Activated CD4-positive, alpha-beta T cell treated with anti-CD3 and anti-CD28 coated beads, Interleukin-2, amount 50 U/mL, for 1 hour (primary cell): ENCODE data around the gene PLD2.
A peak's percentile ranks its signal among the peaks of the same experiment; 100 is the strongest.

ENCODE experiments used
- DNase-seq: peaks from one replicate; pipeline ENCODE4 v3.0.0-alpha.2; 2020

The PLD2 gene, protein sequence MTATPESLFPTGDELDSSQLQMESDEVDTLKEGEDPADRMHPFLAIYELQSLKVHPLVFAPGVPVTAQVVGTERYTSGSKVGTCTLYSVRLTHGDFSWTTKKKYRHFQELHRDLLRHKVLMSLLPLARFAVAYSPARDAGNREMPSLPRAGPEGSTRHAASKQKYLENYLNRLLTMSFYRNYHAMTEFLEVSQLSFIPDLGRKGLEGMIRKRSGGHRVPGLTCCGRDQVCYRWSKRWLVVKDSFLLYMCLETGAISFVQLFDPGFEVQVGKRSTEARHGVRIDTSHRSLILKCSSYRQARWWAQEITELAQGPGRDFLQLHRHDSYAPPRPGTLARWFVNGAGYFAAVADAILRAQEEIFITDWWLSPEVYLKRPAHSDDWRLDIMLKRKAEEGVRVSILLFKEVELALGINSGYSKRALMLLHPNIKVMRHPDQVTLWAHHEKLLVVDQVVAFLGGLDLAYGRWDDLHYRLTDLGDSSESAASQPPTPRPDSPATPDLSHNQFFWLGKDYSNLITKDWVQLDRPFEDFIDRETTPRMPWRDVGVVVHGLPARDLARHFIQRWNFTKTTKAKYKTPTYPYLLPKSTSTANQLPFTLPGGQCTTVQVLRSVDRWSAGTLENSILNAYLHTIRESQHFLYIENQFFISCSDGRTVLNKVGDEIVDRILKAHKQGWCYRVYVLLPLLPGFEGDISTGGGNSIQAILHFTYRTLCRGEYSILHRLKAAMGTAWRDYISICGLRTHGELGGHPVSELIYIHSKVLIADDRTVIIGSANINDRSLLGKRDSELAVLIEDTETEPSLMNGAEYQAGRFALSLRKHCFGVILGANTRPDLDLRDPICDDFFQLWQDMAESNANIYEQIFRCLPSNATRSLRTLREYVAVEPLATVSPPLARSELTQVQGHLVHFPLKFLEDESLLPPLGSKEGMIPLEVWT

DNA sequence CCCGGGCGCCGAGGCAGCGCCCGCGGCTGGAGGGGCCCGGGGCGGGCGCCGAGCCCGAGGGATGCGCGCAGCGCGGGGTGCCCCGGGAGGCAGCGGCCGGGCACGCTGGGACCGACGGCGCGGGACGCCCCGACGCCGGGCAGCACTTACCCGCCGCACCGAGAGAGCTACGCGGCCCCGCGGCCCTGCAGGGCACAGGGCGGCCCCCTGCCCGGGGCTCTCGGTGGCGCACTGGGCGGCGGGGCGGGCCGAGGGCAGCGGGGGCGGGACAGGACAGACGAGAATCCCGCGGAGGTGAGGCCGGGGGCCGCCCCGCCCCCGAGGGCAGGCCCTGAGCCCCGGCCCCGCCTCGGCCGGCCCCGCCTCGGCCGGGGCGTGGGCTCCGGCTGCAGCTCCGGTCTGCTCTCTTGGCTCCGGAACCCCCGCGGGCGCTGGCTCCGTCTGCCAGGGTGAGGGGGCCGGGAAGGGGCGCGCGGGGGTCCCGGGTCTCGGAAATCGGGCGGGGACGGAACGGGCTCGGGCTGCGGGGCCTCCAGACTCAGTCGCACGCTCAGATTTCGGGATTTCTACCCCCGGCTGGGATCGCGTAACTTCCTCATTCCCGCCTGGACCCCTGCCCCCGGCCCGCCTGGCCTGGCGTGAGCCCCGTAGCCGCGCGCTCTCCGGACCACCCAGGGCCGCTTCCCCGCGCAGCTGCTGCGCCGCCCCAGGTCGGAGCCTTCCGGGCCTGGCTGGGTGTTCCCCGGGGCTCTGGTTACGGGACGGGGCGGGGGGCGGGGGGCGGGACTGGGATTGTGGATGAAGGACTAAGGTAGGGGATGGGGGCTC, at the start of gene PLD2:
Gene PLD2 (plus strand): TSS at position 376 of the 828 bp plus-strand sequence. CDS start 621 bp downstream, outside the sequence.
- DNase-seq, result peak; percentile 82

DNA sequence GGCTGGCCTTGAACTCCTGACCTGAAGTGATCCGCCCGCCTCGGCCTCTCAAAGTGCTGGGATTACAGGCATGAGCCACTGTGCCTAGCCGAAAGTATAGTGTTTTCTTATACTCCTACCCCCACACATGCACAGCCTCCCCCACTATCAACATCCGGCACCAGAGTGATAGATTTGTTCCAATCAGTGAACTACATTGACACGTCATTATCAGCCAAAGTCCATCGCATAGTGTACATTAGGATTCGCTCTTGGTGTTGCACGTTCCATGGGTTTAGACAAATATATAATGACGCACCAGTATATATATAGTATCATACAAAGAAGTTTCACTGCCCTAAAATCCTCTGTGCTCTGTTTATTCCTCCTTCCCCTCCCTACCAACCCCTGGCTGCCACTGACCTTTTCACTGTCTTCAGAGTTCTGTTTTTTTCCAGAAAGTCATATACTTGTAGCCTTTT, 47.1 kb upstream of the PLD2 start:
- DNase-seq, result no peak

DNA sequence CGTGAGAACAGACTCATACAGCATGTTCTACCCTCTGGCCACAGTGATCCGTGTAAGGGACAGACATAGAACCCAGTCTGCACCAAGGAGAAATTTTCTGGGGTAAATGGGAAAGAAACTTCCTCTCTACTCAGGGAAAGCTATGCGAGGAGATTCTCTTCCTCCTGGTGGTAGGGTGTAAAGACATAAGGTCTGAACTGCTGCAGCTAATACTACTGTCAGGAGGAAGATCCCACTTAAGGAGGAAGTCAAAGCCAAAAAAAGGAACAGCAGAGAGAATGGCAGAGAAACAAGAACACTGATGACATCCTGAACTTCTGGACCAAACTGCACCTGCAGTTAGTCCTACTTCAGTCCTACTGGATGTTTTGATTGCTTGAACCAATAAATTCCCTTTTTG, 42.4 kb upstream of the PLD2 start:
- no peak for DNase-seq

DNA sequence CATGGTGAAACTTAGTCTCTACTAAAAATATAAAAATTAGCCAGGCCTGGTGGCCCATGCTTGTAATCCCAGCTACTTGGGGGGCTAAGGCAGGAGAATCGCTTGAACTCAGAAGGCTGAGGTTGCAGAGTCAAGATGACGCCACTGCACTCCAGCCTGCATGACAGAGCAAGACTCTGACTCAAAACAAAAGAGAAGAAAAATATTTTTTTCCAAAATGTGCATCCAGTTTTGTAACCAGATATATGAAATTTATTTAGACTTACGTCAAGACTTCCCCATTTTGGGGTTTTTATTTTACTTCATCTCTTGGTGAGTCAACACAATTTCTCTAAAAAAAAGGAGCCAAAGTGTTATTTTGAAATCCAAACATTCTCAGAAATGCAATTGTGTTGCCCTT, 40.8 kb upstream of the PLD2 start:
- DNase-seq, result no peak

DNA sequence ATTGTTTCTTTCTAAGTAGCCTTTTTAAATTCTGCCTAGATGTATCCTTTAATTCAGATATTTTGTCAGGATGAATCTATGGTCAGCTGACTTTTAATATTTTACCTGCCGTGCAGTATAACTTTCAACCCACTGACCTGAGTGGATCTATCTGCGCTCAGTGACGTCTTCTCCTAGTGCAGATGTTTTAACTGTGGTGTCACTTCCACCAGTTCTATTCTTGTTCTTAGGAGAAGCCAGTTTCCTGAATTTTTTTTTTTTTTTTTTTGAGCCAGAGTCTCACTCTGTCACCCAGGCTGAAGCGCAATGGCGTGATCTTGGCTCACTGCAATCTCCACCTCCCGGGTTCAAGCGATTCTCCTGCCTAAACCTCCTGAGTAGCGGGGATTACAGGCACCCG, 40.2 kb upstream of the PLD2 start:
- no peak for DNase-seq

DNA sequence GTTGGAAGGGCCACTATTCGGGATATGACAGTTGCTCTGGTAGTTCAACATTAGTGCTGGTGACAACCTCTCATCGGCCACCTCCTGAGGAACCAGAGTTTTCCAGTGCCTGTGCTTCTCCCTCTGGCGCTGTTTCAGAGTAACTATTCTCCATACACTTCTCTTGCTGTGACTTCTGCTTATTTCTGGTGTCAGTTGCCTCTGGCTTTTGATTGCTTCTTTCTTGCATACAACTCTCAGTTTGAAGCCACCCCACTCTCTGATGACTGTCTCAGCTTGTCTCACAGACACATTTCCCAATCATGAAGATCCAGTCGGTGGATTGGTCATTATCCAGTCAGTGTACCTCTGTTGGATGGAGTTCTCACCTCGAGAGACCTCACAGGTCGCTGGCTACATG, 38.7 kb upstream of the PLD2 start:
- no peak for DNase-seq

DNA sequence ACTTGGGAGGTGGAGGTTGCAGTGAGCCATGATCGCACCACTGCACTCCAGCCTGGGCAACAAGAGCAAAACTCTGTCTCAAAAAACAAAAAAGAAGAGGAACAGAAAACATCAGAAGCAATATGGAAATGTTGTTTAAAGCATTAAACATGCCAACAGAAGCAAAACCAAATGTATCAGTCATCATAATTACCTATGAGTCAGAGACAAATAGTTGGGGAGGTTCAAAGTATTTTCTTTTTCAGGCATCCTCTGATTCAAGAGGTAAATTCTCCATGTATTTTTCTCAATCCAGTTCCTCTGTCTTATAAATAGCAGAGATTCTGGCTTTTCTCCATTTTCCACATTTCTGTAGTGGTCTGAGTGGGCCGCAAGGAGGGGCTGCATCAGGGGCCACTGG, 37.3 kb upstream of the PLD2 start:
- DNase-seq, result no peak

DNA sequence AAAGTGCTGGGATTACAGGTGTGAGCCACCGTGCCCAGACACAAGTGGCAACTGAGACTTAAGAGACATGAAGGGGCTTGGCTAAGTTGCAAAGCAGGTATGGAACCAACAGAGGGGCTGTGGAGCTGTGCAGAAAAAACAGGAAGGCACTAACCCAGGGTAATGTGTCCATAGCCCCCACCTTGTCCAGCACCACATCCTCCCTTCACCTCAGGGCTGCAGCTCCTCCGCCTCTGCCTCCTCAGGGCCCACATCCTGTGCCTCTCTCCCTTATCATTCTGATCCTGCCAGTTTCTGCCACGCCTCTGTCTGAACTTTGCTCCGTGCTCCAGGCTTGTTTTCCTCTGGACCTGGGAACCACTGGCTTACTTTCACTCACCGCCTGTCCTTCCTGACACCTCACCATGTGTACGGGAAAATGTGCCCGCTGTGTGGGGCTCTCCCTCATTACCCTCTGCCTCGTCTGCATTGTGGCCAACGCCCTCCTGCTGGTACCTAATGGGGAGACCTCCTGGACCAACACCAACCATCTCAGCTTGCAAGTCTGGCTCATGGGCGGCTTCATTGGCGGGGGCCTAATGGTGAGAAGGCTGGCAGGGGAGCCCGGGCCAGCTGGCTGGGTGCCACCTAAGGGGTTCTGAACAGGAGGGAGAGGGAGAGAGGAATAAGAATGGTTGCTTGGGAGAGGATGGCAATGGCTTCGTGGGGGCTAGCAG, 35.3 kb upstream of the PLD2 start, which contains the start of gene TM4SF5:
Gene TM4SF5 (plus strand): TSS at position 368 of the 716 bp plus-strand sequence. CDS start 37 bp downstream, at position 405.
- no peak for DNase-seq

DNA sequence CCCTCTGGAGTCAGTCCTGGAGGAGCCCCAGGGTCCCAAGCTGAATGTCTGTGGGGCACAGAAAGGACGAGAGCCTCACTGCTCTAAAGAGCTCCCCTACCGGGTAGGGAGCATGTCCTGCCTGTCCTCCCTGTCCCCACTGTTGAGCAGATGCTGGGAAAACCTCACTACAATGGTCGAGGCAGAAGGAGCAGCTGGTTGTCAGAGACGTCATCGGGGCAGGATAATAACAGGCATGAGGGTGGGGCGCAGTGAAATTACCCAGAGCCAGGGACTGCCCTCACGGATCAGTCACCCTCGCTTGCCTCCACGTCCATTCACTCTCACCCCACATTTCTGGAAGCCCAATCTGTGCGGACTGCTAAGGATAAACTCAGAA, 34.7 kb upstream of the PLD2 start:
- no peak for DNase-seq

DNA sequence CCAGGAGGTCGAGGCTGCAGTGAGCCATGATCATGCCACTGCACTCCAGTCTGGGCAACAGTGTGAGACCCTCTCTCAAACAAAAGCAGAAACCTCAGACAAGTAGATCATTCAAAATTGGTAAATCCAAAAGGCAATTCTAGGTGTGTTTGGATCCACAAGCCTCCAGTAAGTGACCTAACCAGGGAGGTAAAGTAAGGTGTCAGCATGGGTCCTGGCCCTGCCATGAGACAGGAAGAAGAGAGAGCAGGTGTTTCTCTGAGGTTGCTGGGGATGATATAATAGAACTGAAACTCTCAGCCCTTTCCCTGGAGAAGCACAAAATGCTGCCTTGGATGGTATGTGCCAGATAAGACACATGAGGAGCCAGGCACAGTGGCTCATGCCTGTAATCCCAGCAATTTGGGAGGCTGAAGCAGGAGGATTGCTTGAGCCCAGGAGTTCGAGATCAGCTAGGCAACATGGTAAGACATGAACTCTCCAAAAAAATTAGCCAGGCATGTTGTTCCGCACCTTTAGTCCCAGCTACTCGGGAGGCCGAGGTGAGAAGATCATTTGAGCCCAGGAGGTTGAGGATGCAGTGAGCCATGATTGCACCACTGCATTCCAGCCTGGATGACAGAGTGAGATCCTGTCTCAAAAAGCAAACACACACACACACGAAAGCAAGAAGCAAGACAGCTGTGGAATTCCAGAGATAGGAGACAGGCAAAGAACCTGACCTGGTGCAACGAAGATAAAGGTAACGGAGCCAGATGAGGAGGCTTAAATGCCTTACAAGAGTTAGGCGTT, 28.8 kb upstream of the PLD2 start:
- no peak for DNase-seq

DNA sequence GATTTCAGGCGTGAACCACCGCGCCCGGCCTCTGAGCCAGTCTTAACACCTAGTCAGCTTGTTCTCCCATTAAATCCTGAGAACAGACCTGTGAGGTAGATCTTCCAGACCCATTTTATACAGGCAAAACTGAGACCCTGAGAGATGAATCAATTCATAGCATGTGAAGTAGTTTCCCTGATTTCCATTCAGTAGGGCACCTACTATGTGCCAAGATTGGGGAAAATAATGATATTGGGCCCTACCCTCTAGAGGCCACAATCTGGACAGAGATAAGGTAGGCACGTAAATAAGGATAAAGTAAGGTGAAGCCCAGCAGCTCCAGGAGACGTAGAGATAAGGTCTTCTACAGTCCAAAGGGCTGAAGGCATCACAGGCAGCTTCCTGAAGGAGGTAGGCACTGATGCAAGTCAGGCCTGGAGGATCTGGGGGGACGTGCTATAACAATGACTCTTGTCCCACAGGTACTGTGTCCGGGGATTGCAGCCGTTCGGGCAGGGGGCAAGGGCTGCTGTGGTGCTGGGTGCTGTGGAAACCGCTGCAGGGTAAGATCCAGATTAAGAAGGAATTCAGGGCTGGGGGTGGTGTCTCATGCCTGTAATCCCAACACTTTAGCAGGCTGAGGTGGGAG, 26.5 kb upstream of the PLD2 start:
- DNase-seq, result no peak

DNA sequence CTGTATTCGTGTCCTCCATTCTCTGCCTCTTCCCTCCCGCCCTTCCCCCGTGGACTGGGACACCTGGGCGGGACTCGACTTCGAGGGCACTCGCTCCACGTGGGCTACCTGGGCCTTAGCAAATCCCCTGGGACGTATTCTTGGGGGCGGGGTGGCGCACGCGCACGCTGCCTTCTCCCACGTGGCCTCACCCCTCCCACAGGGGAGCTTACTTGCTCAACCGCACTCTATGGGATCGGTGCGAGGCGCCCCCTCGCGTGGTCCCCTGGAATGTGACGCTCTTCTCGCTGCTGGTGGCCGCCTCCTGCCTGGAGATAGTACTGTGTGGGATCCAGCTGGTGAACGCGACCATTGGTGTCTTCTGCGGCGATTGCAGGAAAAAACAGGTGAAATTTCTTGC, 24.3 kb upstream of the PLD2 start:
- no peak for DNase-seq

DNA sequence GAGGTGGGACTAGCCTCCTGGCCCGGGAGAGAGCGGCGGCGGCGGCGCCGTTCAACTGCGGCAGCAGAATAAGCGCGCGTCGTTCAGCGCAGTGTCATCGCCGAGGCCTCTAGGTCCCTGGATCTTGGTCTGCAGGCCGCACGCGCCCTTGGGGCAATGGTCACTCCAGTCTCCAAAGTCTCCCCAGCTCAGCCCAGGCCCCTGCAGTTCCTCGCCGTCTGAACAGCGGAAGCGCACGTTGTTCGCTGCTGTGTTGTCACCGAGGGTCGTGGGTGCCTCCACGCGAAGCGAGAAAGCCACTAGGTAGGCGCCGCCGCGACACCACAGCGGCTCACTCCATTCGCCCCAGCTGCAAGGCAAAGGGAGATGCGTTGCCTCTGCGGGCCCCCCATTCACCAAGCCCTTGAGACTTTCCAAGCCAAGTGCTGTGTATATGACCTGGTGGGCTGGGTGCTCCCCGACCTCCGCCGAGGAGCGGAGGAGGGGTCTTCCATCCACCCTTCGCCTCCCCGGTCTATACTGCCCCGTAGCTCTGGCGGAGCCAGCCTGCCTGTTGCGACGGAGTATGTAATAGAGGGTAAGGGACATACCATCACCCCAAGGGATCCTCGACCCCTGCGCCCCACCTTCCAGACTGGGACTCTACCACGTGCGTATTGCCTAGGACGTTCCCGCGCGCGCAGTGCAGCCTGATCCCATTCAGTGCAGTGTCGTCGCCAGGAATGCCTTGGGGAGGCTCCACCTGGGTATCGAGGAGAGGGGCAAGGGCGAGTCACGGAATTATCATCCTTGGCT, 21.4 kb upstream of the PLD2 start:
- DNase-seq, result no peak

DNA sequence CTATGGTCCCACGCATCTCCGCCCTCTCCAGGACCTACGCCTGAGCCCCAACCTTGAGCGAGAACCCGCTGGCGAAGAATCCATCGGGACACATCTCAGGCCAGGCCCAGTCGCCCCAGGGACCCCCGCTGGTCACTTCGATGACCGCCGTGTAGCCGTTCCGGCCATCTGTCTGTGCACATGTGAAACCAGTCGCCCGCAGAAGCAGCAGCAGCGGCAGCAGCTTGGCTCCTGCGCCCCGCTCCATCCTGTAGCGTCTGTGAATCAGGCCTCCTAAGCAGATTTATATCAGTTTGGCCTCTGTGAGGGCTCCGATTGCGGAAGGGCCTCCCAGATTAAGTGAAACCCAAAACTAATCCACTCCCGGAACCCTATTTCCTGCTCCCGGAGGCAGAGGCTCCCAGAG, 20.8 kb upstream of the PLD2 start, which contains the start of gene VMO1:
Gene VMO1 (minus strand): TSS at position 259 of the 406 bp plus-strand sequence. CDS start 12 bp downstream, at position 247.
- DNase-seq, result no peak

DNA sequence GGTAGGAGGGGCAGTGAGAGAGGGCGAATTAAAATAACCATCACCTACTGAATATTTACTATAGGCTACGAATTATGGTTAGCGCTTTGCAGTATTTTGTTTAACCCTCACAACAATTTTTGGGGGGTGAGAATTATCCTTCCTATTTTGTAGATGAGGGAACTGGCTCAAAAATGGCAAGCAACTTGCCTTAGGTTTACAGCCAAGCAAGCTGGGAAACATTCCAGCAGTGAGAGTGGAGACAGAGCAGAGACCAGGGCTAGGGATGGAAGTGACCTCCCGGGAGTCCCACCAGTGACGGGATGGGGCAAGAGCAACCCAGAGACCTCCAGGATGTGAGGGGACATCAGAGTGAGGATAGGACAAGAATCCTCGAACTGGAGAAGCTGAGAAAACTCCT, 20.4 kb upstream of the PLD2 start:
- no peak for DNase-seq

DNA sequence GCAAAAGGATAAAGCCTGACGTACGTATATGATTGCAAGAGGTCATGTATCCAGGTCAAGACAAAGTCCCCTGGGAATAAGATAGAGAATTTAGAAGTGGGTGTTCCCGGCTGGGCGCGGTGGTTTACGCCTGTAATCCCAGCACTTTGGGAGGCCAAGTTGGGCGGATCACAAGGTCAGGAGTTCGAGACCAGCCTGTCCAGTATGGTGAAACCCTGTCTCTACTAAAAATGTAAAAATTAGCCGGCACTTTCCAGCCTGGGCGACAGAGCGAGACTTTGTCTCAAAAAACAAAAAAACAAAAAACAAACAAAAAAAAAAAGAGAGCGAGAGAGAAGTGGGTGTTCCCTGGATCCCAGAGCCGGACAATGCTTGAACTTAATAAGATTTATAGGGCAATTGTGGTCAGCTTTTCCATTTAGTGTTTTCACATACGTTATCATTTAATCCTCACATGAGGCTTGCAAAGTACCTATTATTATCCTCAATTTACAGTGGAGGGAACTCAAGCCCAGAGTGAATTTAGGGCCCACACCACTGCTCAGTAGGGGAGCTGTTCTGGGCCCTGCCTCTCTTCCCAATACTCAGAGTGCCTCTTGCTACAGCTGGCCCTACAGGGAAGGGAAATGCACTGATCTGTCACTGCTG, 18.7 kb upstream of the PLD2 start:
- no peak for DNase-seq

DNA sequence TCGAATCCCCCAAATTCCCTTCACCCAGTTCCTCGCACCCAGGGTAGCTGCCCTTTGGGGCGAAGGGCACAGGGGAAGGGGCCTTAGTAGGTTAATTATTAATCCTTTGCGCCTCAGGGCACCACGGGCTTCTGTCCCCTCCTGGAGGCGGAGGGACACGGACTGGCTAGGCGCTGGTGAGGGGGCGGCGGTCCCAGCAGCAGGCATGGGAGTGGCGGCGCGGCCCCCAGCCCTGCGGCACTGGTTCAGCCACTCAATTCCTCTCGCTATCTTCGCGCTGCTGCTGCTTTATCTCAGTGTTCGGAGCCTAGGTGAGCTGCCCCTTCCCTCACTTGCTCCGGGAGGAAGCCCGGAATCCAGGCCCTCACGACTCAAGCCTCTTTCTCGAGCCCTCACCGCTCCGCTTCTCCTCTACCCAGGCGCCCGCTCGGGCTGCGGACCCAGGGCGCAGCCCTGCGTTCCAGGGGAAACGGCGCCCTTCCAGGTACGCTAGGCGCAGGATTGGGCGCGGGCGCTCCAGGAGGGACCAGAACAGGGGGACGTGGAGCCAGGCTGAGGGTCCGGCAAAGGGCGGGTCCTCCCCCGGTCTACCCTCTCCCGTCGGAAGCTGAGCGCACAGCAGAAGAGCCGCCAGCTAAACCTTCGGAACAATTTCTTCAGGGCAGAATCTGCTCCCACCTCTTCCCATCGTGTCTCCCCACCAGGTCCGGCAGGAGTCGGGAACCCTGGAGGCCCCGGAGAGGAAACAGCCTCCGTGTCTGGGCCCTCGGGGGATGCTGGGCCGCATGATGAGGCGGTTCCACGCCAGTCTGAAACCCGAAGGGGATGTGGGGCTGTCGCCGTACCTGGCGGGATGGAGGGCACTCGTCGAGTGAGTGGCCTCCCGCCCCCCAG, 17.9 kb upstream of the PLD2 start, which contains the start of gene GLTPD2:
Gene GLTPD2 (plus strand): TSS at position 158 of the 894 bp plus-strand sequence. CDS start 48 bp downstream, at position 206.
- no peak for DNase-seq

DNA sequence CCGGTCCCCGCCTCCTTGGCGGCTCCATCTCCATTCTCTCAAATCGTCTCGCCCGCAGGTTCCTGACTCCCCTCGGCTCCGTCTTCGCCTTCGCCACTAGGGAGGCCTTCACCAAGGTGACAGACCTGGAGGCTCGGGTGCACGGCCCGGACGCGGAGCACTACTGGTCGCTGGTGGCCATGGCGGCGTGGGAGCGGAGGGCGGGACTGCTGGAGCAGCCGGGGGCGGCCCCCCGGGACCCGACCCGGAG, 17.3 kb upstream of the PLD2 start:
- DNase-seq, result no peak
